ENCODE results near the gene STOML2.

STOML2 gene

DNA sequence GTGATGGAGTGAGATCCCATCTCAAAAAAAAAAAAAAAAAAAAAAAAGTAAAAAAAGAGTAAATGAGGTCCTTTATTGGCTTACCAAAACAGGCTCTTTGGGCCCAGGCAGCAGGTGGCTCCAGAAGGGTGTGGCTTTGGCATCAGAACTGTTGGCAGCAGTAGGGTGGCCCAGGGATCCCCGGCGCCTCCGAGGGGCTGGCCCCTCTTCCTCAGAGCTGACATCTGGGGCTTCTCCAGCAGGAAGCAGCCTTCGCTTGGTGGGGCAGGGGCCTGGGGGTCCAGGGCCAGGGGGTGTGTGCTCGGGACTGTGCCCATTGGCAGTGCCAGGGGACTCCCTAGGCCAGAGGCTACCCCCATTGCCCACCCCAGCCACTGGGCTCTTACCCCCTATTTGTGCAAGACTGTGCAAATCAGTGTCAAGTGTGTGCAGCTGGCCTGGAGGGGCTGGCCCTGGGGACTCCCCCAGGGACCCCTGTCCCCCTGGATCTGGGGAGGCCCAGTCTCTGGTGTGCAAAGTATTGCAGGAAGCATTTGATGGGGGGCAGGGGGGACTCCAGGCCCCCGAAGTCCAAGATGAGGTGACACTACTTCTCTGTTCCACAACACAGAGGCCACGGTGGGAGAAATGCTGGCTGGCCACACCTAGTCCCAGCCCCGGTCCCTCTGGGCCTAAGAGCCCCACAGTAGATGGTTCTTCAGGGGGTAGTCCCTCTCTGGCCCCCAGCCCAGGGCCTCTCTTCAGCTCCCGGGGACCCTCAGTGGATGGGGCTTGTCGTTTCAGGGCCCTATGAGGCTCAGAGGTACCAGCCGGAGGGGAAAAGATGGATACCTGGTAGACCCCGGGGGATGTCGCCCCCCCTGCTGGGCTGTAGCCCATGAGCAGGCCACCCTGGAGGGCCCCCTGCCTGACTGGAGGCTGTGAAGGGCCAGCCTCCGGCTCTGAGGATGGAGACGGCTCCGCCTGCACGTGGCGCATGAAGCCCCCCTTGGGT, 4.7 kb upstream of the STOML2 start:
- DNase-seq (ENCODE audit: low read depth in 1 of 2, low spot score in 1 of 2), result no peak

DNA sequence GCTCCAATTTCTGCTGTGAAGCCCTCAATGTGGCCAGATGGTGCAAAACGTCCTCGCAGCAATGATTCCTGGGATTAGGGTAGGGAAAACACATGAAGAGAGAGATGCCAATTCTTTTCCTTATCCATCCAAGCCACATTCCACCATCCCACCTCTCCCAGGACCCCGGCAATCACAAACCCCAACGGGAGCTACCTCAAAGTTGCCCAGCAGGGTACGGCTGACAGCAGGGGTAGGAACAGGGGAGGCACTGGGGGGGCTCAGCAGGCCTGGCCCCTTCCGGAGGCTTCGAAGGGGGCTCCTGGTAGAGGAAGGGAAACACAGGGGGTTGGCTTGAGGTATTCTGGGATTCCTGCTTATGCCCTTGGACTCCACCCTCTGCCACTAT, 3.4 kb upstream of the STOML2 start:
- DNase-seq (ENCODE audit: low read depth in 1 of 2, low spot score in 1 of 2), result no peak

DNA sequence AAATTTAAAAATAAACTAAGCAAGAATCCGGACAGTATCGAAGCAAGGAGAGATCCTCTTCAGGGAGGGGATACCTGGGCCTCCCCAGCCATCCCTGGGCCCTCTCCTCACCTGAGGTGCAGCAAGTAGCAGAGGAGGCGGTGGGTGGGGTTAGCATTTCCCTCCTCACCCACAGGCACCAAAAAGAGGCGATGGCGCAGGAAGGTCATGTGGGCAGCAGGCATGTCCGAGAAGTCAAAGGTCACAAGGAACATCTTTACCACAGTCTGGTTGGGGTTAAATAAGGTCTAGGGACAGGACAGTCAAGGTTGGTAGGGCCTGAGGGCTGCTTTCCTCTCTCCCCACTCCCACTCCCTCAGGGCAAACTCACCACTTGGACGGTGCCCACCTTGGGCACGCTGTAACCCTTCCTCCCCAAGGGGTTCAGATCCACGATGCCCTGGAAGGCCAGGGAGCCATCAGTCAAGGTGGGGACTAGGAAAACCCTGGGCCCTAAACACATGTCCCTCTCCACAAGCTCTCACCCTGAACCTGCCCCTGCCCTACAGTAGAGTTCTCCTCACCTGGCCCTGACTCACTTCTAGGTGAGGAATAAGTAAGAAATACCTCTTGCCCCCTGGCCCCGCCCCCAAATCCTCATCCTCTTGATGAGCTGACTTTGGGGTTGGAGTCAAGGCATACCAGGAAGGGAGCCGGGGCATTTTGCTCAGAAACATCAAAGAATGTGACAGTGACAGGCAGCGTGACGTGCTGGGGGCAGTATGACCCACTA, 2.8 kb upstream of the STOML2 start:
- no peak for DNase-seq (ENCODE audit: low read depth in 1 of 2, low spot score in 1 of 2)

DNA sequence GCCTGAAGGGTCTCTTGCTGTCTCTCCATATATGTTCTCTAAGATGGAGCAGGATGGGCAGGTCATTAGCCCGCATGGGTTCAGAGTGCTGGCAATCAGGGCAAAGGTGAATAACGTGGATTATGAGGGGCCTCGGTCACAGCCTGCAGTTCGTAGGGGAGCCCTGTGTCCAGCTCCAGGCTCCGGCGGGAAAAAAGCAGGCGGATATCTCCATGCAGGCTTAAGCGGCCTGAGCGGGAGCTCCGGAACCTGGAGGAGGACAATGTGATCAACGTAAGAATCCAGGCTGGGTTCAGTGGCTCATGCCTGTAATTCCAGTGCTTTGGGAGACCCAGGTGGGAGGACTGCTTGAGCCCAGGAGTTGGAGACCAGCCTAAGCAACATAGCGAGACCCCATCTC, 2.2 kb upstream of the STOML2 start:
- no peak for DNase-seq (ENCODE audit: low read depth in 1 of 2, low spot score in 1 of 2)

DNA sequence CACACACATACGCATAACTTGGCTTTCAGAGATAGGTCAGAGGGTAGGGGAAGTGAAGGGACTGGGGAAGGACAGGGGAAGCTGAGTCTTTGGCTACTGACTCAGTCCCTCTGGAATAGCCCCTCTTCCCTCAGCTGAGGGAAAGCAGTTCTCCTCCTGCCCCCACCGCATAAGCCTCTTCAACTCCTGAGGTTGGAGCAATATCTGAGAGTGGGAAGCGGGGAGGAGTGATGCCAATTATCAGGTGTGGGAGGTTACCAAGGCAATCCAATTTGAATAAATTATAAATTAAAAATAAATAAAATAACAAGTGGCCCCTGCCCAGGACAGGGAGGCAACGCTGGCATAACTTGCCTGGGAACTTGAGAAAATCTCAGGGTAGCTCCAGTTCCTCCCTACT, 1.7 kb upstream of the STOML2 start:
- no peak for DNase-seq (ENCODE audit: low read depth in 1 of 2, low spot score in 1 of 2)

DNA sequence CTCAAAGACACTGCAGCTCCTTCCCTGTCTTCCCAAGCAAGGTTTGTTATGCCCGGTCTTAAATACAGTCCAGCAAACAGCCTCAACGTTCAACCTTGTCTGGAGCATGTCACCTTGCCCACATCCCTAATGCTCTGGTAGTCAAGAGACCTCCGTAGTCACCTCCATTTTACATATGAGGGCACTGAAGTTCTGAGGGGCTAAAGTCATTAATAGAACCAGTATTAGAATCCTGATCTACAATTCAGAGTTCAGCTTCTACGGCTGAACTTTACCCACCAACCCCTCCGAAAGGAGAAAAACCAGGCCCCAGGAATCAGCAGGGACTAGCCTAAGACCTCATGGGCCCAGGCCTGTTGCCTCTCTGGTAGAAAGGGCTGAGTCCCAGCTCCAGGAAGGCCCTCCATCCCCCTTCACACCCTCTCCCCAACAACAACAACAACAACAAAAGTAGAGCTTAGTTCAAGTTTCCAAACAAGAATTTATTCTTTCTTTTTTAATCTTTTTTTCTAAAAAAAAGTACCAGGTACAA, 795 bp upstream of the STOML2 start:
- DNase-seq (ENCODE audit: low read depth in 1 of 2, low spot score in 1 of 2), result no peak

DNA sequence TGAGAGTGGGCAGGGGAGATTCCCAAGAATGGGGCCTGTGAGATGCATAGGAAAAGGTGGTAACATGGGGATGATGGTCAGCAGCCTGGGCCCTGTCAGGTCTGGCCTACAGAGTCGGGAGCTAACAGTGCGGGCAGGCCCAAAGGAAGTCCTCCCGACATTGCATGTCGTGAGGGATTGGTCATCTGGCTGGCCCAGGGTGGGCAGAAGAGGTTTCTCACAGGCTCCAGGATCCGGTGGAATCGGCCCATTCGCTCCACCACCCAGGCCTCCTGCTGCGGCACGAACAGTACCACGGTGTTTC, 514 bp downstream of the STOML2 start:
- DNase-seq (ENCODE audit: low read depth in 1 of 2, low spot score in 1 of 2), result no peak

DNA sequence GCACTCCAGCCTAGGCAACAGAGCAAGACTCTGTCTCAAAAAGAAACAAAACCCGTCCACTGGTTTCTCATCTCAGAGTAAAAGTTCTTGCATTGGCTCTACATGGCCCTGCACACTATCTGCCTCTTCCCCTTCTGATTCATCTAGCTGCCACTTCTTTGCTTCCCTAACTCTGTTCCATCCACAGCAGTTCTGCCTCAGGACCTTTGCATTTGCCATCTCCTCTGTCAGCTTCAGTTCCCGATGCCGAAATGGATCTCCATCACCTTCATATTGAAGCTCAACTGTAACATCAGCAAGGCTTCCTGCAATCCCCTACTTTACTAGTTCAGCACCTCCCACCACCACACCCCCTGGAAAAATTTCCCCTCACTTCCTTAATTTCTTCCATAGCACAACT, 5.4 kb downstream of the STOML2 start:
- no peak for DNase-seq (ENCODE audit: low read depth in 1 of 2, low spot score in 1 of 2)

DNA sequence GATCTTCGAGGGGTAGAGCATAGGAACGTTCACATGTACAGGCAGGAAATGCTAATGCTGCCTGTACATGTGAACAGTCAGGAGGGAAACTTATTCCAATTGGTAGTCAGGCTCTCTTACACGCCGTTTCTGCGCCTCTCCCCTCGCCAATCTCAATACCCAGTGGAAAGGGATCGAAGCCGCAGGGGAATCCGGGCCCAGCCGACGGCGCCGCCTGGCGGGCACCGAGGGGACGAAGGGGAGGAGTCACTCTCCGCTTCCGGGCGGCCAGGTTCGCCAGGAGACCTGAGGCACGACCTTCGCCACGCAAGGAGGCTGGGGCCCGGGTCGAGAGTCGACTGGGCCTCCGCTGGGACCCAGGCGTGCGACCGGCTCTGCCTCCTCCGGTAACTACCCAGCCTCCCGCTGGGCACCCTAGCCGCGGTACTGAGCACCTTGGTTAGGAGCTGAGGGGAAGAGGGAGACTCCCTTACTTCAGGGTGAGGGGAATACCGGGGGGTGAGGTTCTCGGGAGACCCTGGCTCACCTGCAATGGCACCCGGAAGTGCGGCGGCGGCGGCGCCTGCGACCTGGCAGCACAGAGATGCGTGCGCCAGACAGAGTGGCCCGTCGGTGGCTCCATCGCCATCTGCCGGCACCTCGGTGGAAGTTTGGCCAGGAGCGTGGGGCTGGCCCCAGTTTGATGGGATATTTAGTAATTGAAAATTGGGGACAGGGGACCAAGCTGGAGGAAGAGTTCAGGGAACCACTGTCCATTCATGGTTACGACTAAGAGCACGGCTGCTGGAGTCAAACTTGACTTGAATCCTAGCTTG, 6.7 kb downstream of the STOML2 start, which contains the start of gene PIGO:
Gene PIGO (minus strand): TSS at position 557 of the 815 bp plus-strand sequence. CDS start 1,026 bp downstream, outside the sequence.
- DNase-seq (ENCODE audit: low read depth in 1 of 2, low spot score in 1 of 2), result peak; percentile 85 to 87

DNA sequence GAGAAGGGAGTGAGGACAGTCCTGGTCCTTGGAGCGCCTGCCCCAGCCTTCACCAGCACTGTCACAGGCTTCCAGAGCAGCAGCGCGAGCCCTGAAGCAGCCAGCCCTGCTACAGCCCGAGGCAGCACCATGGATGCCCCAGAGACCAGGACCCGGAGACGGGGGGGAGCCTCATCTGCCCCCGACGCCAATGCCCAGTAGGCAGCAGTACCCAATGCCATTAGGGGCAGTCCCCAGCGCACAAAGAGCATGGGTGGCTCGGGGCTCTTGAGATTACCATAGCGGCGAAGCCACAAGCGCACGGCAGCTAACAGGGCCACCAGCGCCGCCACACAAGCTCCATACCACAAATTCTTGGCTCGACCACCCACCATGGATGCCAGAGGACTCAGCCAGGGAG, 11.4 kb downstream of the STOML2 start:
- no peak for DNase-seq (ENCODE audit: low read depth in 1 of 2, low spot score in 1 of 2)

DNA sequence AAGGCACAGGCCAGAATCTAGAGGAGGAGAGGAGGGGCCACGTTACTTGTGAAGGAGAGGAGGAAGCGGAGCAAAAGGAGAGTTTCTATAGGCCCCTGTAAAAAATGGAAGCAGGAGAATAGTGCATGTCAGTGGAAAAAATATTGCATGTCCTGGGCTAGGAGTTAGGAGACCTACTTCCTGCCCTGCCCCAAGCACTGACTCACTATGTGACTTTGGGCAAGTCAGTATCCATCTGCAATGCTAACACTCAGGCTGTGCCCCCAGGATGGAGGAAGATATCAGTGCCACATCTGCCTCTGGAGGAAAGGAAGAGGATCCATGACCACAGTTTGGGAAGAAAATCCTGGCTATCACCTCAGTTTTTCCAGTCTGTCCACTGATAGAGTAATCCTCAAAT, 13.5 kb downstream of the STOML2 start:
- DNase-seq (ENCODE audit: low read depth in 1 of 2, low spot score in 1 of 2), result no peak

DNA sequence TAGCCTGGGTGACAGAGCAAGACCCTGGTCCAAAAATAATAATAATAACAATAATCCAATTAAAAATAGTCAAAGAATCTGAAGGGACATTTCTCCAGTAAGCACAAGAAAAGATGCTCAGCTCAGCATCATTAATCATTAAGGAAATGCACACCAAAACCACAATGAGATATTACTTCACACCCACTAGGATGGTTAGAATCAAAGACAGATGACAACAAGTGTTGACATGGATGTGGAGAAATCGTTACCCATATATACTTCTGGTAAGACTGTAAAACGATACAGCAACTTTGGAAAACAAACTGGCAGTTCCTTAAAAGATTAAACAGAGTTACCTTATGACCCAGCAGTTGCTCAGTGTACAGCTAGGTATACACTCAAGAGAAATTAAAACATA, 17.9 kb downstream of the STOML2 start:
- no peak for DNase-seq (ENCODE audit: low read depth in 1 of 2, low spot score in 1 of 2)

DNA sequence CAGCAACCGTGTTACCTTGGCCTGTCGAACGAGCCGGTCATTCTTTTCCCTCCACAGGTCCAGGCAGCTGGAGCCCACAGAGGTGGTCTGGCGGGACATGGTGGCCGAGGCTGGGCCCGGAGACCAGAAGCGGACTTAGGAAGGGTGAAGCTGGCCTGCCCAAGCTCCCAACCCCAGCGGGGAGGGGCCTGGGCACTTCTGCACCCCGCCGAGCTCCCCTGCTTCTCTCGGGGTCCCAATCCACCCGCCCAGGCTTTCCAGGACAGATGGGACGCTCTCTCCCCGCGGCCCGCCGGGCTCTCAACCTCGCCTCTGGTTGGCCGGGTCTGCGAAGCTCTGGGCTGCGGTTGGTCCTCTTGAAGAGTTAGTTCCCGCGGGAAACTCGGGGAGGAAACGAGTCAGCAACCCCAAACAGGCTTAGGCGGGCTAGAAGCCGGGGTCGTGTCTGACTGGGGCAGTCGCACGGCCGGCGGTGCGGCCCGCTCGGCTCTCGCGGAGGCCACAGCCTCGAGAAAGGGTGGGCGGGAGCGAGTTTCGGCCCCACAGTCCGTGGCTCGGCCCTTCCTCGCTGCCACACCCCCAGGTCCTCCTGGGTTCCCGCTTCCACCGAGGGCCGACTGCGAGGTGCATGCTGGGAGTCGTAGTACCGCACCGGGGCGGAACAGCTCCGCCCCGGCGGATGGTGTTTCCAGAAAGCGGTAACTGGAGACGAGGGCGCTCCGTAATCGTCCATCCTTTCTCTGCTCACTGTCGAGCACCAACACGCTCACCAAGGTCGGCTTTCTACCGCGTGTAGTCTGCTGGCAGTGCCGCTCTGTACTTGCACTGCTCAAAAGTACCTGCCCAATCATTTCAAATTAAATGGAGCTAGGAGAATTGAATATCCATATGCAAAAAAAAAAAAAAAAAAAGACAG, 23.2 kb downstream of the STOML2 start, which contains the start of gene FANCG:
Gene FANCG (minus strand): TSS at position 517 of the 916 bp plus-strand sequence. CDS start 418 bp downstream, at position 99.
- peak; percentile 56 to 82 for DNase-seq (ENCODE audit: low read depth in 1 of 2, low spot score in 1 of 2)

DNA sequence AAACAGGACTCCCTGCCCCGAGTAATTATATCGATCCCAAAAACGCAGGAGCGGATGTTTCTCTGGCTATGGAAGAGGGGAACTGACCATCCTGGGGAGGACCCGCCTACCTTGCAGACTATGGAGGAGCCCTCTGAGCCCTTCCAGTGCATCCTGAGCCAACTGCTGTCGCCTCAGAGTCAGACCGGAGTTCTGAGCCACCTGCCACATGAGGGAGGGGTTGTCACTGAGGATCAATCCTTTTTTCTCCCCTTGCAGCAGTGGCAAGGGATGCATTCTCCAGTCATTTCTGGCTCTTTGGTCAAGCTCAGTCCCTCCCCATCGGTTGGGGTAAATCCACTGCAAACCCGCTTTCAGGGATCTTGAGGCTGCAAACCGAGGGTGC, 23.9 kb downstream of the STOML2 start:
- no peak for DNase-seq (ENCODE audit: low read depth in 1 of 2, low spot score in 1 of 2)

DNA sequence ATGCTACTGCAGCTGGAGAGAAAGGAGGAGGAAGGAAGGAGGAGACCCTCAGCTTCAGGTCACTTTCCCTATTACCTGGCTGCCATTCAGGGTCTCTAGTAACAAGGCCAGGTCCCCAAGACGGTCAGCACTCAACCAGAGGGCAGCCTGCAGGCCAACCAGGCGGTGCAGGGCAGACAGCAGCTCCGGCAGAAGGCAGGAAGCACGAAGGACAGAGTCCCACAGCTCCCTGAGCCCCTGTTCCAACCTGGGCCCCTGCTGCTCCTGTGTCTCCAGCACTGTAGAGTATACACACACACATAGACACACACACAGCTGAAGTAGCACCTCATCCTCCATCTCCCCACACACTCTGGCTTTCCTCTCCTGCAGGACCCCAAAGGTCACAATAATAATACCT, 24.9 kb downstream of the STOML2 start:
- DNase-seq (ENCODE audit: low read depth in 1 of 2, low spot score in 1 of 2), result no peak

DNA sequence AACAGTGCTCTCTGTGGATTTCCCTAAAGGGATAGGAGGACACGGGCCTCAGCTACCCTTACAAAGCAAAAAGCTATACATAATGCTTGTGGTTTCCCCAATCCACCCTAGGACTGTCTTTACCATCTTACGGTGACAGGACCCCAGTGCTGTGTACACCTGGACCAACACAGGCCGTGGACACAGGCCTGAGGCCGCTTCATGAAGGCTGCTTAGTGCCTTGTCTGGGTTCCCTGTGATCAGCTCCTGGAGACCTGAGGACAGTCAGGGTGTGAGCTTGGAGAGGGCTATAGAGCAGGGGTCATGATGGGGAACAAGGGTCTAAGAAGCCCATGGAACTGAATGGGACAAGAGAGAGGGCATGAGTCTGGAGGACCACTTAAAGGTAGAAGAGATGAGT, 26.1 kb downstream of the STOML2 start:
- DNase-seq (ENCODE audit: low read depth in 1 of 2, low spot score in 1 of 2), result no peak

DNA sequence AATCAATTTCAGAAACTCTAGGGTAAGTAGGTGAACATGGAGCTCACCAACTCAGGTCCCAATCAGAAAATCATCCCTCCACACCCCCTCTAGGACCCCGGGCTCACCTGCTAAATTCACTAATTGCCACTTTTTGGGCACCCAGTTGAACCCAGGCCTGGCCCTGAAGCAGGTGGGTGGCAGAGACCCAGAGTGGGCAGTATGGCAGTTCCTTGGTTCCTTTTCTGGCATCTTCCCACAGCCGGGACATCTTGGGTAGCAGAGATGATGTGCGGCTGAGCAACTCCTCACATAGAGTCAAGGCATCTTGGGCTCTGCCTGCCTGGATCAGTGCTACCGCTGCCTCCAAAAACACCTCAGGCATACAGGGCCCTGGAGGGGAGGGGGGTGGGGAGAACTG, 27.6 kb downstream of the STOML2 start:
- no peak for DNase-seq (ENCODE audit: low read depth in 1 of 2, low spot score in 1 of 2)

DNA sequence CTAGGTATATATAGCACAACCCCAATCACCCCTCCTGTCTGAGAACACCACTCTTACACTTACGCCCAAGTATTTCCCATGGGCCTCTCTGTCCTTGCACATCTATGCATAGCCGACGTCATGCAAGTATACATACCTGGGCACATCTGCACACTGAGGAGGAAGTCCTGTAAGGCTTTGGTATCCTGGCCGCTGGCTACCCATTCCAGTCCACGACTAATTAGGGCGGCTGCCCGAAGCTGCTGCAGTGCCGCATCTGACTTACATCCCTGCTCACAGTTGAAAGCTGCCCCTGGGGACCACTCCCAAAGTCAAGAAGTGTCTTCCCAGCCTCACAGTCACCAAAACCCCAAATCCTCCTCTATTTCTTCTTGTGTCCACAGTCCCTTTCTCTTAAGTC, 28.1 kb downstream of the STOML2 start:
- no peak for DNase-seq (ENCODE audit: low read depth in 1 of 2, low spot score in 1 of 2)

DNA sequence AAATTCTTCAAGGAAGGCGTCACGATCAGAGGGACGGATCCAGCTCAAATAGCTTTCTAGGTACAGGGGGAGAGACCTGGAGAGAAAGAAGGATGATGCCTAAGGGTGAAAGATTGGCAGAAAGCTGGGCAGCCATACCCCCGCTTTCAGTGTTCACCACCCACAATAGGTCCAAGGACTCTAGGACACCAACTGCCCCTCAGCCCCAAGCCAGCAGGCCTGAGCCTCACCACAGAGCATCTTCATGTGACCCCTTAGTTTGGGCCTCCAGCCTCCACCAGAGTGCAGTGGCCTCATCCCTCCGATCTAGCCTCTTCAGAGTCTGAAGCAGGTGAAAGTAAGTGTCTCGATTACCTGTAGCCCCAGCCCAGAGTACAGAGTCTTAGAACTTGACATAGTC, 28.8 kb downstream of the STOML2 start:
- no peak for DNase-seq (ENCODE audit: low read depth in 1 of 2, low spot score in 1 of 2)

DNA sequence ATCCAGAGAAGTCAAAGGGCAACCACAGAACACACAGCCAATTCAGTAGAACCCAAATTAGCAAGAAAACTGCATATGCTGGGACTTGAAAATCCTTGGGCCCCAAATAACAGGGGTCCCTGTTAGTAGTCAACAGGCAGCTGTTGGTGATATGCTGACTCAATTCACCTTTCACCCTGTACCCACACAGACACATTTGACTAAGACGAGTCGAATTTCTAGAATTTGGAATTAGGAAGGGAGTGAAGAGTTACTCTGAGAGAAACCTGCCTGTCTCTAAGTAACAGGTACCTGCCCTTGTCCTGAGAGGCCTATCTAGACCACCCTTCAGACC, 29.7 kb downstream of the STOML2 start:
- DNase-seq (ENCODE audit: low read depth in 1 of 2, low spot score in 1 of 2), result no peak

All from activated CD4-positive, alpha-beta T cell treated with anti-CD3 and anti-CD28 coated beads, Interleukin-2, amount 50 U/mL, for 24 hours (primary cell).